B cell (primary cell): ENCODE results near the gene CTNNA2.

Experiments
- CTCF ChIP-seq: fragments of 200-600 bp; IDR thresholded peaks from one replicate; pipeline ENCODE4 v1.8.0; 2022; ENCODE audit warnings: antibody characterized with exemption, mild to moderate bottlenecking
- EZH2 ChIP-seq: IDR thresholded peaks from 2 replicates; pipeline ENCODE4 v1.6.1; 2012; ENCODE audit warnings: borderline replicate concordance, low read depth, mild to moderate bottlenecking, moderate library complexity, low read length; ENCODE audit not compliant: insufficient read depth, poor library complexity, severe bottlenecking

DNA sequence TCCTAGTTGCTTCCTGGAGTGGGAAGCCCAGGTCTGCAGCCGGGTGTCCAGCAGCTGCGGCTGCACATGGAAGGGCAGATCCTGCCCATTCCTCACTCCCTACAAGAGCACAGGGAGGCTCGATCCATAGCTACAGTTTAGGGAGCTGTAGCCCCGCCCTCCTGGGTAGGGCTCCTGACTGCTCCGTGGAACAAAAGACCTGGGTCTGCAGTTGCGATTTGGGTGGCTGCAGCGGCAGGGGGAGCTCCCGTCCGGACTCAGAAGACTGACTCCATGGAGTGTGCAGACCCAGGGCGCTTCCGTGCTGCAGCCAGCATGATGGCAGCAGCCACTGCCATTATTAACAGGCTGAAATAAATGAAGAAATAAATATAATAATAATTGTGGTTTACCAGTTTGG lies 157.3 kb downstream of the CTNNA2 start:
- TF ChIP-seq CTCF = no peak
- TF ChIP-seq EZH2 = no peak
